PC-9 (cell line): ENCODE measurements around the gene AGAP1. TPM values are rescaled to one million over a fixed set of nuclear protein-coding genes. Genes with fewer than 3 reads are reported as not detected.

Experiments
- BruUV-seq: library from RNA; stranded (reverse); fragments of 400-500 nt; replicated peaks from 2 replicates; lab custom pipeline; 2021; lab: Mats Ljungman, UMichigan
- CTCF ChIA-PET: fragments of 300-600 bp; sonication (Branson Sonifier 250); formaldehyde crosslinking; loops from one replicate; lab custom pipeline; 2022; ENCODE audit warnings: antibody characterized with exemption; lab: Charles Lee
- POLR2A ChIA-PET: fragments of 300-600 bp; sonication (Branson Sonifier 250); formaldehyde crosslinking; loops from one replicate; lab custom pipeline; 2022; ENCODE audit warnings: antibody characterized with exemption; ENCODE audit not compliant: unreplicated experiment; lab: Charles Lee
- DNase-seq, 2 experiments: peaks; one replicate each; pipeline versions ENCODE4 v3.0.0 to v3.0.0-alpha.2; 2015 to 2022; ENCODE audit warnings: mixed read lengths in 1 of 2
- H2AFZ ChIP-seq: fragments of 200-600 bp; sonication (generic); 2 replicates; pipeline ENCODE4 v1.8.1; 2017; ENCODE audit warnings: antibody characterized with exemption
- H3F3A ChIP-seq: fragments of 200-600 bp; sonication (generic); 2 replicates; pipeline ENCODE4 v1.8.1; 2017; ENCODE audit warnings: antibody characterized with exemption, mild to moderate bottlenecking, low read depth; ENCODE audit not compliant: insufficient read depth
- H3K27ac ChIP-seq: fragments of 200-600 bp; sonication (generic); 2 replicates; pipeline ENCODE4 v1.6.1; 2016; ENCODE audit warnings: mixed run types
- H3K27me3 ChIP-seq: fragments of 200-600 bp; sonication (generic); 2 replicates; pipeline ENCODE4 v1.6.1; 2016; ENCODE audit warnings: low read depth, mixed run types; ENCODE audit not compliant: insufficient read depth
- H3K36me3 ChIP-seq: fragments of 200-600 bp; sonication (generic); 2 replicates; pipeline ENCODE4 v1.6.1; 2016; ENCODE audit warnings: low read depth, mixed run types
- H3K4me1 ChIP-seq: fragments of 200-600 bp; sonication (generic); replicated peaks from 2 replicates; pipeline ENCODE4 v1.6.1; 2016; ENCODE audit warnings: mixed run types; ENCODE audit not compliant: insufficient read depth
- H3K4me2 ChIP-seq: fragments of 200-600 bp; sonication (generic); 2 replicates; pipeline ENCODE4 v1.6.1; 2017; ENCODE audit warnings: mixed run types
- H3K4me3 ChIP-seq: fragments of 200-600 bp; sonication (generic); 2 replicates; pipeline ENCODE4 v1.6.1; 2016; ENCODE audit warnings: mixed run types
- H3K79me2 ChIP-seq: fragments of 200-600 bp; sonication (generic); 2 replicates; pipeline ENCODE4 v1.6.1; 2017; ENCODE audit warnings: low read depth, mixed run types
- H3K9me2 ChIP-seq: fragments of 200-600 bp; sonication (generic); 2 replicates; pipeline ENCODE4 v1.8.1; 2017; ENCODE audit warnings: mild to moderate bottlenecking; ENCODE audit not compliant: insufficient read depth
- H3K9me3 ChIP-seq: fragments of 200-600 bp; sonication (generic); 2 replicates; pipeline ENCODE4 v1.8.1; 2016; ENCODE audit warnings: low read depth; ENCODE audit not compliant: insufficient read depth
- H4K20me1 ChIP-seq: fragments of 200-600 bp; sonication (generic); 2 replicates; pipeline ENCODE4 v1.8.1; 2017; ENCODE audit not compliant: insufficient read depth
- CTCF ChIP-seq: fragments of 200-600 bp; sonication (generic); conservative IDR thresholded peaks from 2 replicates; pipeline ENCODE4 v1.6.1; 2017; ENCODE audit warnings: mixed run types, antibody characterized with exemption, mild to moderate bottlenecking, moderate library complexity
- EZH2 ChIP-seq: fragments of 200-600 bp; sonication (generic); IDR thresholded peaks from 2 replicates; pipeline ENCODE4 v1.8.0; 2017; ENCODE audit warnings: antibody characterized with exemption, low read depth
- intact Hi-C: fragments of 100-400 bp; cut with micrococcal nuclease; formaldehyde crosslinking; loops from one replicate; pipeline ENCODE4 v1.10.0; 2022; ENCODE audit not compliant: unreplicated experiment
- total RNA-seq: library from RNA; stranded (reverse); gene quantifications from 2 replicates; pipeline ENCODE4 v1.2.3, GENCODE V29; 2021

Gene AGAP1
- total RNA-seq, 1 experiment from 2014 or later = 91.4 TPM

GRCh38 chr2:235813398-235813797 lies 319.6 kb downstream of the AGAP1 start:
- Histone ChIP-seq H3F3A (no peaks in the 10 kb centered on the region), H3K79me2 (no peaks in the 10 kb centered on the region), H3K36me3 (0 out of 2 replicates have a peak, but pooled peaks cover 6% of the 10 kb centered on the region), H3K4me2 (no peak overlapping the region), H2AFZ (no peak overlapping the region), H3K4me3 (no peak overlapping the region), H3K27ac (no peak overlapping the region), H3K9me3 (no peaks in the 10 kb centered on the region), H3K4me1 (no peaks in the 10 kb centered on the region), H3K27me3 (no peaks in the 10 kb centered on the region), H3K9me2 (no peaks in the 10 kb centered on the region), H4K20me1 (peaks cover 5% of the 10 kb centered on the region; the same call in 1 of the 2 replicates)
- CTCF ChIA-PET = no interaction called here
- BruUV-seq = no TSS peak
- no peak for DNase-seq
- TF ChIP-seq CTCF (no peak), EZH2 (no peak)
- intact Hi-C loops = no loop called here
- POLR2A ChIA-PET = no interaction called here

GRCh38 chr2:235820571-235820970 lies 326.7 kb downstream of the AGAP1 start:
- no TSS peak for BruUV-seq
- DNase-seq = no peak
- TF ChIP-seq CTCF = no peak
- TF ChIP-seq EZH2 = no peak
- POLR2A ChIA-PET = no interaction called here
- Histone ChIP-seq H3K27me3 (no peaks in the 10 kb centered on the region), H3K36me3 (no peaks in the 10 kb centered on the region), H3K27ac (no peak overlapping the region), H3K4me3 (no peak overlapping the region), H3K4me1 (no peaks in the 10 kb centered on the region), H3K79me2 (no peaks in the 10 kb centered on the region), H3K9me3 (no peaks in the 10 kb centered on the region), H3F3A (no peaks in the 10 kb centered on the region), H3K9me2 (no peaks in the 10 kb centered on the region), H2AFZ (no peak overlapping the region), H4K20me1 (peaks cover 8% of the 10 kb centered on the region; the same call in 1 of the 2 replicates), H3K4me2 (no peak overlapping the region)
- intact Hi-C loops = no loop called here
- CTCF ChIA-PET = no interaction called here

- no peaks in the 10 kb centered on the region for H3K9me2 ChIP-seq
- 0 out of 2 replicates have a peak, but pooled peaks cover 9% of the 10 kb centered on the region for H4K20me1 ChIP-seq
- no peaks in the 10 kb centered on the region for H3K27me3 ChIP-seq
- CTCF ChIA-PET = no interaction called here
- H3K4me1 ChIP-seq = peaks cover 17% of the 10 kb centered on the region
- no peak overlapping the region for H3K27ac ChIP-seq
- no peak overlapping the region for H2AFZ ChIP-seq
- peaks cover 17% of the 10 kb centered on the region for H3F3A ChIP-seq
- no TSS peak for BruUV-seq
- no peak overlapping the region for H3K4me3 ChIP-seq
- no peak overlapping the region for H3K4me2 ChIP-seq
- DNase-seq = no peak
- intact Hi-C loops = no loop called here
- POLR2A ChIA-PET = no interaction called here
- no peaks in the 10 kb centered on the region for H3K9me3 ChIP-seq
- TF ChIP-seq EZH2 = no peak
- TF ChIP-seq CTCF = no peak
- H3K36me3 ChIP-seq = peaks cover 4% of the 10 kb centered on the region; the same call in 1 of the 2 replicates
- peaks cover 13% of the 10 kb centered on the region; the same call in 1 of the 2 replicates for H3K79me2 ChIP-seq
Measured at GRCh38 chr2:235824331-235824730, 330.5 kb downstream of the AGAP1 start.
